ENCODE results near the gene LRFN2.

The LRFN2 gene

GRCh38 chr6:40343318-40343876 is 243.8 kb downstream of the LRFN2 start:
- 88% methylated on average over 2 of the region's 2 CpGs for WGBS
- Histone ChIP-seq H3K9me3 (ENCODE audit: insufficient read depth, low read depth, low read length) (no peaks in the 10 kb centered on the region), H3K27ac (ENCODE audit: low read depth, low read length) (no peak overlapping the region; the same call in 1 of the 2 replicates), H3K36me3 (ENCODE audit: insufficient read depth, low read length) (no peaks in the 10 kb centered on the region), H3K27me3 (ENCODE audit: insufficient read depth, low read length) (no peaks in the 10 kb centered on the region), H3K4me1 (ENCODE audit: insufficient read depth, low read length) (peaks cover 42% of the 10 kb centered on the region), H3K4me3 (ENCODE audit: low read length) (no peak overlapping the region), H3K9ac (ENCODE audit: low read depth, low read length) (no peak overlapping the region)

DNA sequence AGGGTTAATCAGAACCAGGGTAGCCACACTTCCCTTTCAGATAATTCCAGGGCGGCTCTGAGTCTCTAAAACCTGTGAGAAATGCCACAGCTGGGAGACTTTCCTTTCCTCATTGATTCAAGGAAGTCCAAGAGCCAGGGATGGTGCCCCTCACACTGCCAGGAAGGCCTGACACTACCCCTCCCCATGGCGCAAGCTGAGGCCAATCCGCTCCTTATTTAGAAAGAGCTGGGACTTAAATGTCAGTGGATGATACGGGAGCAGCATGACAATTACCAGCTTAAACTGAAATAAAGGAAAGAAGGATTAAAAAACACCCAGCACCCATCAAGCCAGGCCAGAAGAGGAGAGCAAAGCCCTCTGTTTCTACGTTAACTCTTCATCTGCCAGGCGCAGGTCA is 244.4 kb downstream of the LRFN2 start:
- no peak overlapping the region for H3K9ac ChIP-seq (ENCODE audit: low read depth, low read length)
- H3K27me3 ChIP-seq (ENCODE audit: insufficient read depth, low read length), result no peaks in the 10 kb centered on the region
- WGBS, result 82% methylated on average over 3 of the region's 6 CpGs
- H3K4me3 ChIP-seq (ENCODE audit: low read length), result no peak overlapping the region
- no peak overlapping the region for H3K27ac ChIP-seq (ENCODE audit: low read depth, low read length)
- no peaks in the 10 kb centered on the region for H3K9me3 ChIP-seq (ENCODE audit: insufficient read depth, low read depth, low read length)
- H3K4me1 ChIP-seq (ENCODE audit: insufficient read depth, low read length), result peaks cover 36% of the 10 kb centered on the region
- no peaks in the 10 kb centered on the region for H3K36me3 ChIP-seq (ENCODE audit: insufficient read depth, low read length)

DNA sequence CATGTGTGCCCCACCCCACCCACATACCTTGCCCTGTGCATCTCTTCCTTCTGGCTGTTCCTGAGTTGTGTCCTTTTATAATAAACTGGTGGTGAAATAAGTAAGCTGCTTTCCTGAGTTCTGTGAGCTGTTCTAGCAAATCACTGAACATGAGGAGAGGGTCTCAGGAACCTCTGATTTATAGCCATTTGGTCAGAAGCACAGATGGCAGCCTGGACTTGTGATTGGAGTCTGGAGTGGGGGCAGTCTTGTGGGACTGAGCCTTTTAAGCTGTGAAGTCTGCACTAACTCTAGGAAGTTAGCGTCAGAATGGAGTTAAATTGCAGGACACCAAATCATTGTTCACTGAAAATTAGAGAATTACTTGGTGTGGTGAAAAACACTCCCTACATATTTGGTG is 245.4 kb downstream of the LRFN2 start:
- Histone ChIP-seq H3K4me1 (ENCODE audit: insufficient read depth, low read length) (peaks cover 29% of the 10 kb centered on the region), H3K9me3 (ENCODE audit: insufficient read depth, low read depth, low read length) (no peaks in the 10 kb centered on the region), H3K27me3 (ENCODE audit: insufficient read depth, low read length) (no peaks in the 10 kb centered on the region), H3K36me3 (ENCODE audit: insufficient read depth, low read length) (no peaks in the 10 kb centered on the region), H3K27ac (ENCODE audit: low read depth, low read length) (no peak overlapping the region), H3K4me3 (ENCODE audit: low read length) (no peak overlapping the region), H3K9ac (ENCODE audit: low read depth, low read length) (no peak overlapping the region)
- WGBS, result 88% methylated on average over 1 of the region's 1 CpG
